K562 (cell line): Measurements from ENCODE around the gene CDCA5. TPM values are rescaled to one million over a fixed set of nuclear protein-coding genes. Genes with fewer than 3 reads are reported as not detected.
A peak's percentile ranks its signal among the peaks of the same experiment; 100 is the strongest.

ENCODE experiments used
- BDP1 ChIP-seq: IDR thresholded peaks from 3 replicates; pipeline ENCODE4 v1.6.1; 2011; ENCODE audit not compliant: insufficient read length, insufficient read depth
- BRD9 ChIP-seq: fragments of 450-650 bp; IDR thresholded peaks from 2 replicates; pipeline ENCODE4 v1.6.1; 2018; ENCODE audit warnings: low read depth; ENCODE audit not compliant: partially characterized antibody
- CBFA2T2 ChIP-seq: fragments of 450-650 bp; conservative IDR thresholded peaks from 2 replicates; pipeline ENCODE4 v1.6.1; 2017; ENCODE audit warnings: mild to moderate bottlenecking
- DMBX1 ChIP-seq: fragments of 250-450 bp; sonication (Bioruptor Pico); IDR thresholded peaks from 2 replicates; pipeline ENCODE4 v1.8.0; 2022; ENCODE audit warnings: inconsistent platforms, mild to moderate bottlenecking, moderate library complexity, borderline replicate concordance
- E2F1 ChIP-seq: sonication (generic); formaldehyde crosslinking; IDR thresholded peaks from 2 replicates; pipeline ENCODE4 v1.8.1; 2023; ENCODE audit warnings: mild to moderate bottlenecking, missing genetic modification reagents, moderate library complexity
- ETV1 ChIP-seq: fragments of 450-650 bp; conservative IDR thresholded peaks from 2 replicates; pipeline ENCODE4 v1.6.1; 2016; ENCODE audit warnings: missing genetic modification characterization, control low read depth, low read depth, missing compliant biosample characterization
- IFI16 ChIP-seq: fragments of 250-450 bp; sonication (Bioruptor Pico); IDR thresholded peaks from 2 replicates; pipeline ENCODE4 v2.1.2; 2022; ENCODE audit warnings: mild to moderate bottlenecking, inconsistent platforms
- PHF21A ChIP-seq: fragments of 450-650 bp; IDR thresholded peaks from 2 replicates; pipeline ENCODE4 v1.6.1; 2017; ENCODE audit warnings: low read depth, borderline replicate concordance
- POLR2AphosphoS5 ChIP-seq: IDR thresholded peaks from 2 replicates; pipeline ENCODE4 v1.6.1; 2011; ENCODE audit warnings: mild to moderate bottlenecking, low read depth, low read length, moderate library complexity; ENCODE audit not compliant: control insufficient read depth, insufficient read depth
- SPI1 ChIP-seq: IDR thresholded peaks from 2 replicates; pipeline ENCODE4 v1.6.1; 2011; ENCODE audit warnings: low read depth, low read length, control low read depth, borderline replicate concordance
- TCF7 ChIP-seq: sonication (generic); IDR thresholded peaks from 2 replicates; pipeline ENCODE4 v1.6.1; 2016; ENCODE audit warnings: antibody characterized with exemption, borderline replicate concordance
- TCFL5 ChIP-seq: fragments of 250-450 bp; sonication (Bioruptor Pico); conservative IDR thresholded peaks from 2 replicates; pipeline ENCODE4 v1.6.1; 2021; ENCODE audit warnings: mild to moderate bottlenecking, moderate library complexity, matching md5 sums
- ZKSCAN3 ChIP-seq: fragments of 250-450 bp; sonication (Bioruptor Pico); IDR thresholded peaks from 2 replicates; pipeline ENCODE4 v1.4.0; 2020
- ZNF316 ChIP-seq: fragments of 450-650 bp; IDR thresholded peaks from 2 replicates; pipeline ENCODE4 v1.6.1; 2016
- polyA plus RNA-seq, 8 experiments: library from polyadenylated mRNA; depleted of rRNA in 4 of 8; stranded (reverse) in 5 of 8; unstranded in 3 of 8; fragments of >200 nt; fragmentation: Nextera tagmentation in 2 of 8; fragmentation: Illumina TruSeq in 1 of 8; extraction: Ambion mirVana in 2 of 8; extraction: Trizol in 1 of 8; gene quantifications; 2 replicates each; pipeline versions ENCODE4 v1.2.1 to v1.2.3, GENCODE V29; 2011 to 2014; ENCODE audit warnings: inconsistent platforms in 1 of 8, missing spikeins in 1 of 8
- total RNA-seq, 7 experiments: library from RNA; depleted of rRNA in 6 of 7; stranded (reverse); fragments of >200 nt in 6 of 7; fragmentation: Illumina TruSeq in 2 of 7; extraction: Trizol in 2 of 7; gene quantifications; 2 replicates each; pipeline versions ENCODE4 v1.2.1 to v1.2.3, GENCODE V29; 2011 to 2021; ENCODE audit warnings: low replicate concordance in 1 of 7
- TF ChIP-seq, protein P1 (sequence below), 2 experiments: fragments of 450-650 bp in 1 of 2; sonication (generic) in 1 of 2; formaldehyde crosslinking in 1 of 2; IDR thresholded peaks; 2 replicates each; pipeline versions ENCODE4 v1.7.1 to v1.9.0; 2016 to 2022; ENCODE audit warnings: inconsistent platforms in 1 of 2, mild to moderate bottlenecking in 1 of 2, missing genetic modification reagents in 1 of 2
- TF ChIP-seq, protein P2 (sequence below): conservative IDR thresholded peaks from 2 replicates; pipeline ENCODE4 v1.6.1; 2011; ENCODE audit warnings: low read depth, mild to moderate bottlenecking, low read length; ENCODE audit not compliant: control insufficient read depth

The CDCA5 gene
- total and polyA plus RNA-seq, 9 of the 15 experiments (the other 6 are each of a cell fraction or from before 2014, with no cell fraction given): 18.9 to 94.3 (median 64.6) TPM

DNA sequence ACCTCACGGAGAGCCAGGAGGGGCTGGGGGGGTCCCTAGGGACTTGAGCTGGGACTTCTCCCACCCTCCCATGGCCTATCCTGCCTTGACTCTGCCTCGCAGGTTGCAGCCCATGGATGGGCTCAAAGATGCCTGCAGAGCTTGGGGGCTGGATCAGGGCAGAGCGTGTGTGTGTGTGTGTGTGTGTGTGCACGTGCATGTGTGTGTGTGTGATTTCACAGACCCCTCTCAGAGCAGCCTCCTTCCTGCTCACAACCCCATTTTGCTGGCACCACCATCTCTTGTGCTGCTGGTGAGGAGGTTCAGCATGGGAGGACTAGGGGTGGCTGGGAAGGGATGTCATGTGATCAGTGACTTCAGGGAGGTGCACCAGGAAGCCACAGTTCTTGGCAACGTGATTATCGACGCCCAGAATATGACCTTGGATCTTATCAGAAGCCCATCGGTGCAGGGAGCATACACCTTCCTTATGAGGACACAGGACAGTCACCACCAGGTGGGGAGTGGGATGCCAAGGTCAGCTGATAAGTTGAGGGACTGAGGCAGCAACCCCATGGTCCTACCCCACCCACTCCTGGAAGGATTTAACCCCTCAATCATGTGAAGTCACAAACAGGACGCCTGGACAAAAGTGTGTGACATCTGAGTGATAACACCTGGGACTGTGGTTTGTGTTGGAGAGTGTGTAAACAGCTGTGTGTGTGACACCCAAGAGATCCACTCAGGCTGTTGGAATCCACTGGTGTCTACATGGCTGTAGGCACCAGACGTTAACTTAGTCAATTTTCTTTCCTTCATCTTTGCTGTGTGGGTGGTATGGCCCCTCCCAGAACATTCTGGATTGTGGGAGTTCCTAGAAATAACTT lies 23.6 kb downstream of the CDCA5 start (continued):
- no peak for TF ChIP-seq ZNF316
- TF ChIP-seq BDP1: no peak
- TF ChIP-seq TCF7: no peak
- 0 out of 2 replicates have a peak, but pooled peaks have one; percentile 9 for TF ChIP-seq CBFA2T2
- no peak for TF ChIP-seq PHF21A
- no peak for TF ChIP-seq IFI16 (CRISPR knock-in tag)
- TF ChIP-seq DMBX1 (CRISPR knock-in tag): no peak
- TF ChIP-seq, protein P1, sequence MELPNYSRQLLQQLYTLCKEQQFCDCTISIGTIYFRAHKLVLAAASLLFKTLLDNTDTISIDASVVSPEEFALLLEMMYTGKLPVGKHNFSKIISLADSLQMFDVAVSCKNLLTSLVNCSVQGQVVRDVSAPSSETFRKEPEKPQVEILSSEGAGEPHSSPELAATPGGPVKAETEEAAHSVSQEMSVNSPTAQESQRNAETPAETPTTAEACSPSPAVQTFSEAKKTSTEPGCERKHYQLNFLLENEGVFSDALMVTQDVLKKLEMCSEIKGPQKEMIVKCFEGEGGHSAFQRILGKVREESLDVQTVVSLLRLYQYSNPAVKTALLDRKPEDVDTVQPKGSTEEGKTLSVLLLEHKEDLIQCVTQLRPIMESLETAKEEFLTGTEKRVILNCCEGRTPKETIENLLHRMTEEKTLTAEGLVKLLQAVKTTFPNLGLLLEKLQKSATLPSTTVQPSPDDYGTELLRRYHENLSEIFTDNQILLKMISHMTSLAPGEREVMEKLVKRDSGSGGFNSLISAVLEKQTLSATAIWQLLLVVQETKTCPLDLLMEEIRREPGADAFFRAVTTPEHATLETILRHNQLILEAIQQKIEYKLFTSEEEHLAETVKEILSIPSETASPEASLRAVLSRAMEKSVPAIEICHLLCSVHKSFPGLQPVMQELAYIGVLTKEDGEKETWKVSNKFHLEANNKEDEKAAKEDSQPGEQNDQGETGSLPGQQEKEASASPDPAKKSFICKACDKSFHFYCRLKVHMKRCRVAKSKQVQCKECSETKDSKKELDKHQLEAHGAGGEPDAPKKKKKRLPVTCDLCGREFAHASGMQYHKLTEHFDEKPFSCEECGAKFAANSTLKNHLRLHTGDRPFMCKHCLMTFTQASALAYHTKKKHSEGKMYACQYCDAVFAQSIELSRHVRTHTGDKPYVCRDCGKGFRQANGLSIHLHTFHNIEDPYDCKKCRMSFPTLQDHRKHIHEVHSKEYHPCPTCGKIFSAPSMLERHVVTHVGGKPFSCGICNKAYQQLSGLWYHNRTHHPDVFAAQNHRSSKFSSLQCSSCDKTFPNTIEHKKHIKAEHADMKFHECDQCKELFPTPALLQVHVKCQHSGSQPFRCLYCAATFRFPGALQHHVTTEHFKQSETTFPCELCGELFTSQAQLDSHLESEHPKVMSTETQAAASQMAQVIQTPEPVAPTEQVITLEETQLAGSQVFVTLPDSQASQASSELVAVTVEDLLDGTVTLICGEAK (IDR thresholded peaks at IDR 0.05): no peak
- TF ChIP-seq, protein P1 (CRISPR knock-in tag; IDR thresholded peaks at IDR 0.05): no peak
- TF ChIP-seq ZKSCAN3 (CRISPR knock-in tag): no peak
- no peak for TF ChIP-seq POLR2AphosphoS5
- no peak for TF ChIP-seq E2F1 (CRISPR knock-in tag)
- no peak for TF ChIP-seq SPI1
- TF ChIP-seq TCFL5: no peak
- TF ChIP-seq ETV1 (tag): no peak
- TF ChIP-seq BRD9: no peak
- TF ChIP-seq, protein P2, sequence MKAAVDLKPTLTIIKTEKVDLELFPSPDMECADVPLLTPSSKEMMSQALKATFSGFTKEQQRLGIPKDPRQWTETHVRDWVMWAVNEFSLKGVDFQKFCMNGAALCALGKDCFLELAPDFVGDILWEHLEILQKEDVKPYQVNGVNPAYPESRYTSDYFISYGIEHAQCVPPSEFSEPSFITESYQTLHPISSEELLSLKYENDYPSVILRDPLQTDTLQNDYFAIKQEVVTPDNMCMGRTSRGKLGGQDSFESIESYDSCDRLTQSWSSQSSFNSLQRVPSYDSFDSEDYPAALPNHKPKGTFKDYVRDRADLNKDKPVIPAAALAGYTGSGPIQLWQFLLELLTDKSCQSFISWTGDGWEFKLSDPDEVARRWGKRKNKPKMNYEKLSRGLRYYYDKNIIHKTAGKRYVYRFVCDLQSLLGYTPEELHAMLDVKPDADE: no peak
